HG03045 (cell line): ENCODE data around the gene LINGO1.

ENCODE experiments used
- ATAC-seq: cut with Tn5 transposase; IDR thresholded peaks from one replicate; pipeline ENCODE4 v1.9.1; 2021; ENCODE audit warnings: mild to moderate bottlenecking, moderate library complexity; ENCODE audit not compliant: unreplicated experiment

The LINGO1 gene

DNA sequence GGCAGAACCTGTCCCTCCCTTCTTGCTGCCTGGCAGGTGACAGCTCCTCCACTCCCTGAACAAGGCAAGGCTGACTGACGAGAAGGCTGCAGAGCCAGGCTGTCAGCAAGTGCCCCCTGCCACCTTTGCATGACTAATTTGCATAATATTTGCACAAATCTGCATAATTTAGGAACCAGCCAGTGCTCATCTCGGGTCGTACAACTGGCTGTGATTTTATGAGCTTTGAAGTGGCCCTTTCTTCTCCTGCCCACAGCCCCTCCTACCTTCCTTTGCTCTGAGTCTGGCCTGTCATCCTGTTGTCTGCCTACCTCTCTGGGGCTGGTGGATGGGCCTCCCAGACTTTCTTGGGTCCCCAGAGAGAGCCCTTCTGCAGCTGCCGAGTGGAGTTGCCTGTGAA lies 58.9 kb downstream of the LINGO1 start:
- ATAC-seq = no peak

DNA sequence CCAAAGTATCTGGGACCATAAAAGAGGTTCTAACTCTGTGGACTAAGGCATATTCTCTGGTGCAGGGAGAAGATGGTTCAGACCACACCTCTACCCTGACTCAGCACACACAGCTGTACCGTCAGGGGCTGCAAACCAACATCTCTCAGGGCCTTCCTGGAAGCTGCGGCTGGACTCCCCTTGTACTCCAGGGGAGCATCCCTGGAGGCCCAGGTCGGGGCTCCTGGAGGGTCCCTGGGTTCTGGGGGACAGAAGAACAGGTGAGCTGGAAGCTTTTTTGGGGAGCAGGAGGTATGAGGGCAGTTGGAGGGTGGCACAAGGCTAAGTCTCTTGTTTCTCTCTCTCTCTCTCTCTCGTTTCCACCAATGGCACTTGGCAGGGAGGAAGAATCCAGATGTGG lies 60.5 kb downstream of the LINGO1 start:
- ATAC-seq = no peak

DNA sequence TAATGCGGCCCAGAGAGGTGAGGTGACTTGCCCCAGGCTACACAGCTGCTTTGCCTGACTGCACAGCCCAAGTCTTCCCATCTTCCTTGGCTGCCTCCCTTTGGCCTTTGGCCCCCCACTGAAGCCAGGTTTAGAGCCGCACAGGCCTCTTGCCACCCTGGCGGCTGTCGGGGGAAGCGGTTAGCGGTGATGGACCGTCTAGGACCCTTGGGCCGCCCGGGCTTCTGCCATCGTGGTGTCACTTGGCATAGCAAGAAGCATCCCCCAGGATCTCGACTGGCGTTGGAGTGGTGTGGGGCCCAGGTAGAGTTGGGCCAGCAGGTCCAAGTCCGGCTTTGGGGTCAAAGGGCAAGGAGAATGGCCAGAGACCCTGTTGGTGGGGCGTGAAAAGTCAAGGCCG lies 61.0 kb downstream of the LINGO1 start:
- no peak for ATAC-seq

DNA sequence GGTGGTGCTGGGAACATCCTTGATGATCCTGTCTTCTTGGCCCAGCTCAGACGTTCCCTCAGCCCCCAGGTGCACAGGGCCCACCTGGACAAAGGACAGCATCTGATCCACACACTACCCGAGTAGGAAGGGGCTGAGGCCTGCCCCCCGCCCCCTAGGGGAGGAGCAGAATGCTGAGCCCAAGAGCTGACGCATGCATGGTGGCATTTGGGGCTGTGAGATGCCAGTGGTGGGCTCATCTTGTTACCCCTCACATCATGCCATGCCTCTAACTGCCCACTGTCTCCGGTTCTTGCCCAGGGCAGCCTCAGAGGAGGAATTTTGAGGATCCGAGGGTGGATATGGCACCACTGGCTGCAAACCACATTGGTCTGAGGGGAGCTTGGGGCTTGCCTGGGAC lies 61.5 kb downstream of the LINGO1 start:
- no peak for ATAC-seq

DNA sequence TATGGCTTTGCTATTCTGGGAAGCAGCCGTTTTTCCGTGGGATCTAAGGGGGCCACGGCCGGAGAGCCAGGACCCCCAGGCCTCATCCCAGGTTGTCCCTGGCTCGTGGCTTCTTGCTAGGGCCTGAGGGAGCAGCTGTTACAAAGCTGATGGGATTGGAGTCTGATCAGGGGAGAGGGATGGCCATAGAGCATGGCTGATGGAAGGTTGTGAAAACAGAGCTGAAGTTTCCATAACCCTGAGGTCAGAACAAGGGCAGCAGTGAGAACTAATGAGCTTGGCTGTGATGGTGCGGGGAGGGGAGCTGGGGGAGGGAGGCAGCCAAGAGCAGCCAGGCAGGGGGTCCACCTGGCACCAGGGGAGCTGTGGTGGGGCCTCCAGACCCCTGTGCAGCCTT lies 63.0 kb downstream of the LINGO1 start:
- no peak for ATAC-seq

DNA sequence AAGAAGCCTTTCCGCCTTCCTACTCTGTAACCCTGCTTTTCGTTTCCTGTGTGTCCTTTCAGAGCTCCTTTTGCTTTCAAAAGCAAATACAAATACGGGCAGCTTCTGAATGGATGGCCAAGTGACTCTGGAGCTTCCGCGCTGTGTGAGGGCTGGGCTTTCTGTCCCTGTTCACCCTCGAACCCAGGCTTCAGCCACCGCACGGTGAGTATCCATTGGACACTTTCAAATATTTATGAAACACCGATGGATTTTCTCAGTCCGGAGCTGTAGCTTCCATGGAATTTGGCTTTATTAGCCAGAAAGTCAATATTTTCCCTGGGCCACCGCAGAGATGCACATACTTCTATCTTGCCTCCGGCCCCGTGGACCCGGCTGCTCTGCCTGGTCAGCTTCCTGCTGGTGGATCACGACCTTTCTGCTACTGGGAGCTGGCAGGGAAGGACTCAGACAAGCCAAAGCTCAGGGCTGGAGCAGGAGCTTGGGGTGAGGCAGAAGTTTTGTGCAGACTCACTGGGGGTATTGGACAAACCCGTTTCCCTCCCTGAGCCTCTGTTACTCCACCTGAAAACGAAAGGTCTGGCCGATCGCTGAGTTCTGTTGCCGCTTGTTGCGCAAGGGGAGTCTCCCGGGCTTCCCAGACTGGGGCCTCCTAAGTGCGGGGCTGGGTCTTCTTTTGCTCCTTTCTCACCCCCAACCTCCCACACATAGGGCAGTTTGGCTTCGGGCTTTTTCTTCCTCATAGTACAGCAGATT lies 63.6 kb downstream of the LINGO1 start:
- ATAC-seq = no peak

DNA sequence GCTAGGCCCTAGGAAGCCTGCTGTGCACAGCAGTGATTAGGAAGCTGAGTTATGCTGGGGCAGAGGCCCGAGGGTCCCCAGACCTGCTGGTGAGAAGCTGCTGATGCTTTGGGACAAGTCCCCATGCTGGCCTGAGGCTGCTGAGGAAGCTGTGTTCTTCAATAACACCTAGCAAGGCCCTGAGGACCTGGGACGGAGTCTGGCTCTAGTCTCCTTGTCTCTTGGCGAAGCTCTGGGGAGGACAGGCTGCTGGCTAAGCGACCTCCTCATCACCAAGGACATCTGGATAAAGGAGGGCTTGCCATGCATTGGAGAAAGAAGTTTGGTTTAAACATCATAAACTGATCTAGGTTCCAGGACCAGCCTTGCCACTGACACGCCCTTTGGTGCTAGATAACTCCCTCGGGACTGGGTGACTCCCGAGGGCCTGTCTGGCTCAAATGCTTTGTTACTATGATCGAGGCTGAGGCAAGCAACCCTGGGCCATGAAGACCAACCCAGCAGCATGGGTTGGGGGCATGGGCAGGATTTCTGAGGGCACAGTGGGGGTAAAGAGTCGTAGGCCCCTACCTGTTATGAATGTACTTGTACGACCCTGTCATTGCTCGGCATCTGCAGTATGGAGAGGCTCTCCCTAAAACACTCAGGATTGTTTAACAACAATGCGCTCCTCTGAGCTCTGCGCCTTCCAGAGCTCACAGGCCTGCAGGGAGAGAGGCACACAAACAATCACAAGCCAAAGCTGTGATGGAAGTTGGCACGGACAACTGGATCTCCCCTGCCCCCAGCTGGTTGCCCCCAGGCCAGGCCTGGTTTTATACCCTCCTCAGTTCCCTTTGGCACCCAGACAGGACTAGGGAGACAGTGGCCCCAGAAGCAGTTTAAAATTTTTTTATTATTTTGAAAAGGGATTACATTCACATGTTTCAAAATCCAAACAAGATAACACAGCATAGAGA lies 64.4 kb downstream of the LINGO1 start:
- ATAC-seq = no peak

DNA sequence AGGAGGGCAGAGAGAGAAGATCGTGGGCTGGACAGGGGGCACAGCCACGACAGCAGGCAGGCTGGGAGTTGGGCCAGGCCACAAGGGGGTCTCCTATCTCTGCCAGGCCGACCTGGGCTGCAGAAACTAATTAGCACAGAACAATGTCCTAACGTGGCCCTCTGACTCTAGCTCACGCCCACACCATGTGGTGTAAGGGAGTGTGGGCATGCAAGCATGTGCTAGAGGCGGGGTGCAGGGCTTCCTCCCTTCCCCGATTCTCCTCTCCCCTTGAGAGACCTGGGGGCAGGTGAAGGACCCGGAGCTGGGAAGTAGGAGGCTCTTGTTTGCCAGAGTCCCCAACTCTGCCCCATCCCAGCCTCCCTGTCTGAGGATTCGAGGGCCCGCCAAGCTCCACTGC lies 65.5 kb downstream of the LINGO1 start:
- no peak for ATAC-seq

DNA sequence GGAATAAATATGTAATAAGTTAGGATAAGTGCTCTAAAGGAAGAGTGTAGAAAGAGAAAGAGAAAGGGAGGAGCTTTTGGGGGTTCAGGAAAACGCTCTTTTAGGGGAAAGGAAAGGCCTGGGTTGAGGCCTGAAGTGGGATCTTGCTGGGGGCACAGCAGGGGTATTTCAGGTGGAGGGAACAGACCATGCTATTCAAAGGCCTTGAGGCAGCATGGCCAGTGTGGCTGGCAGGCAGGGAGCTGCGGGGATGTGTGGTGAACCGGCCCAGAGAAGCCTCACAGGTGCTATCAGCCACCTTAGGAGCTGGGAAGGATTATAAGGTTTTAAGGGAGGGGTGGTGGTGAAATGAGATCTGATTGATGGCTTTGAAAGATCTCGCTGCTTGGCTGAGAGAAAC lies 66.6 kb downstream of the LINGO1 start:
- no peak for ATAC-seq

DNA sequence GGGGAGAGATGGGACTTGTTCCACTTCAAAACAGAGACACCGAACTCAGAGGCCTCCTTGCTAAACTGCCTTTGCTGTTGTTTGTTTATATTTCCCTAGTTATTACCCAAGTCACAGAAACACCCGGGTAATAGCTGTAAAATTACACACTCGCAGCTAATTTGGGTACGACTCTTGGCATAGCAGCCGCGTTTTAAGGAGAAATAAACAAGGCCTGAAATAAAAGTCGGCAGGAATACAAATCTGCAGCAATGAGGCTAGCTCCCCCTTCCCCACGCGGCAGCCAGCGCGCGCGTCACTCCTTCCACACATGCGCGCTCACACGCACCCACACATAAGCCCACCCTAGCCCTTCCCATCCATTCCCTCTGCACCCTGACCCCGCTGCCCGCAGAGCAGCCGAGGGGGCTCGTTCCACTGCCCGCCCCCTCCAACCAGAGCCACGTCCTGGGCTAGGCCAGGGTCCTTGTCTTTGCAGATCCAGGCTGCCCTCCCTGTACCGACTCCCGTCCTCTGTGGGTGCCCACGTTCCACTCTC lies 67.3 kb downstream of the LINGO1 start:
- no peak for ATAC-seq

DNA sequence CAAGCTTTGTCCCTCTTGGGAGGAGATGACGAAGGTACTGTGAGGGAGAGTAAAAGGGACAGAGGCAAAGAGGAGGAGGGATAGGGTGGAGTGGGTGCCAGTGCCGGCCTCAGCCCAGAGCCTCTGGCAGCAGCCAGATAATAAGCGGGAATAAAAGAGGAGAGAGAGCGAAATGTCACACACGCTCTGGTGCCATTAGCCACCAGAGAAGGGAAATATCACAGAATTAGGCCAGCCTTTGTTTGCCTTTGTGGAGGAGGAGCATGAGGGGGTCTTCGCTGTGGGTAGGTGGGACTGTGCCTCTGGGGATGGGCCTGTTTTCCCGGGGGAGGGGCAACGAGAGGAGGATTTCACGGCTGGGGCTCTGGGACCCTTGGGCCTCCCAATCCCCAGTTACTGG lies 67.8 kb downstream of the LINGO1 start:
- no peak for ATAC-seq

DNA sequence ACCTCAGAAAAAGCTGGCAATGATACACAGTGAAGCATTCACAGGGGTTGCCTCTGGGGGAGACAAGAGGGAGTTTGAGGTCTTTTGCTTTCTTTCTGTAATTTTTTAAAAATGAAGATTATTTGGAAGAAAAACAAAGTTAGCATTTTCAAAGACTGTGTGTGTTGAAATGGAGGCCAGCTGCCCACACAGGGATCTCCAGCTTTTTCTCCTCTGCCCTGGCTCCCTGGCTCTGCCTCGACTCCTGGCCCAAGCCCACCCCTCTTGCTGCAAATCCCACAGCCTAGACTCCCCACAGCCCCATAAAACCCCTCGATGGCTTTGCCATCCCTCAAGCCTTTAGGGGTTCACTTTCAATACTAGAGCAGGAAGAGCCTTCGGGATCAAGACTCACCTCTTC lies 68.4 kb downstream of the LINGO1 start:
- no peak for ATAC-seq

DNA sequence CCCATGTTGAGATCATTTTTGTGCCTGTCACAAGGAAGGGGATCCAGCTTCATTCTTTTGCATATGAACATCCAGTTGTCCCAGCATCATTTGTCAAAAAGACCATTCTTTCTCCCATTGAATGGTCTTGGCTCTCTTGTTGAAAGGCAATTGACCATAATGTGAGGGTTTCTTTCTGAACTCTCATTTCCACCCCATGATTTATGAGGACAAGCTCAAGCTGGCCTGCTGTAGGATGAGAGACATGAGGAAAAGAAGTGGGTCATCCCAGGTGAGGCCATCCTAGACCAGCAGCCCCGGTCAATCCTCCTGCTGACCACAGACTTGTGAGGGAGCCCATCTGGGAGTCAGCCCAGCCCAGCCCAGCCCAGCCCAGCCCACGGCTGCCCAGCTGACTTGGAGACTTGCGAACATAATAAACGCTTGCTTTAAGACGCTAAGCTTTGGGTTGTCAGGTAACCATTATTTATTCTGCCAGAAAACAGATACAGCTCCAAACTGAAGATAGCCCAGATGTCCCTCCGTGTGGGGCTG lies 69.0 kb downstream of the LINGO1 start:
- ATAC-seq = no peak
